ENCODE measurements around the gene CYP2A13.
"Not testable (repeated sequence)": the region's sequence is repeated elsewhere in the genome, so short reads cannot be mapped to it uniquely, and the experiment has no call there.

CYP2A13 gene

GRCh38 chr19:41088151-41088550, at the start of gene CYP2A13:
Gene CYP2A13, plus strand, starts transcription at chr19:41088451. Its CDS starts 21 bp downstream, at chr19:41088472.
- DNase-seq (ENCODE audit: low read depth, low spot score) = no peak

DNA sequence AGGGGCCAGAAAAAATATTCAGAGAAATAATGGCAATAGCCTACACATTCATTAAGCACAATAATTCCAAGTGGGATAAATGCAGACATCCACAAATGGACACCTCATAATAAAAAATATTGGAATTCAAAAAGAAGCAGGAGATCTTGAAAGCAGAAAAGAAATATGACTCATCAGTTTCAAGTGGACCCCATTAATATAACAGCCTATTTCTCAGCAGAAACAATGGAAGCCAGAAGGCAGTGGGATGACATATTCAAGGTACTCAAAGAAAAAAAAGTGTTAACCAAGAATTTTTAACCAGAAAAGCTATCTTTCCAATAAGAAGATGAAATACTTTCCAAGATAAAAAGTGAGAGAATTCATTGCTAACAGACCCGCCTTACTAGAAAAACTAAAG, 48.4 kb upstream of the CYP2A13 start:
- no peak for DNase-seq (ENCODE audit: low read depth, low spot score)

DNA sequence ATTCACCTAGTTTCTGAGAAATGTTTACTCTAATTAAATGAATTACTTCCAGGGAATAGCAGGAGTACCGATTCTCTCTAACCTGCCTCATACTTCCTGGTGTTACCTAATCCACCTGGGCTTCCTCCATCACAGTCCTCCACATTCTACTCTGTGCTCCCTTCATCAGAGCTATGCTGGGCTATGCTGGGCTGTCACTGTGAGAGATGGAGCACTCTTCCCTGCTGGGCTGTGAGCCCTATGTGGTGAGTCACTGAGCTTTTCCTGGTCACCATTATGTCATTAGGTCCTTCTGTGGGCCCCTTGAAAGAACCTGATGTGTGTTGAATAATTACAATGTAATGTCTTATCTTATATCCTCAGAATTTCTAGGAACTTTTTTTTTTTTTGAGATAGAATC, 43.2 kb upstream of the CYP2A13 start:
- not testable (repeated sequence) for DNase-seq (ENCODE audit: low read depth, low spot score)

- no peak for DNase-seq (ENCODE audit: low read depth, low spot score)
These were observed 37.8 kb upstream of the CYP2A13 start for GRCh38 chr19:41050426-41050825.

DNA sequence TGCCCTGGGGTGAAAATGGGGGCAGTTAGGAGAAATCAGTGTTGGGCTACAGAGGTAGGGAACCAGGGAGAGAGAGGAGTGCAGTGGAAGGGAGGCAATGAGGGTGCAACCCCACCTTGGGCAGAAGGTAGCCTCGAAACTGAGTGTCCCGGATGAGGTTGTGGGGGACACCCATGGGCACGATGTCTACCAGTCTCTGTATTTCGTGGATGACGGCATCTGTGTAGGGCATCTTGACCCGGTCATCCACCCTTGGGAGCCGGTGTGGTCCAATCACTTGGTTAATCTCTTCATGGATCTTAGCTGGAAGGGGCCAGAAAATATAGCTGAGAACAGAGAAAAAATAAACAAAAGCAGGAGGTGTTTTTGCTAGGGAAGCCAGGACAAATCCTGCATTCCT, 36.1 kb upstream of the CYP2A13 start:
- DNase-seq (ENCODE audit: low read depth, low spot score) = not testable (repeated sequence)

- not testable (repeated sequence) for DNase-seq (ENCODE audit: low read depth, low spot score)
These were observed 34.9 kb upstream of the CYP2A13 start for GRCh38 chr19:41053331-41053730.

DNA sequence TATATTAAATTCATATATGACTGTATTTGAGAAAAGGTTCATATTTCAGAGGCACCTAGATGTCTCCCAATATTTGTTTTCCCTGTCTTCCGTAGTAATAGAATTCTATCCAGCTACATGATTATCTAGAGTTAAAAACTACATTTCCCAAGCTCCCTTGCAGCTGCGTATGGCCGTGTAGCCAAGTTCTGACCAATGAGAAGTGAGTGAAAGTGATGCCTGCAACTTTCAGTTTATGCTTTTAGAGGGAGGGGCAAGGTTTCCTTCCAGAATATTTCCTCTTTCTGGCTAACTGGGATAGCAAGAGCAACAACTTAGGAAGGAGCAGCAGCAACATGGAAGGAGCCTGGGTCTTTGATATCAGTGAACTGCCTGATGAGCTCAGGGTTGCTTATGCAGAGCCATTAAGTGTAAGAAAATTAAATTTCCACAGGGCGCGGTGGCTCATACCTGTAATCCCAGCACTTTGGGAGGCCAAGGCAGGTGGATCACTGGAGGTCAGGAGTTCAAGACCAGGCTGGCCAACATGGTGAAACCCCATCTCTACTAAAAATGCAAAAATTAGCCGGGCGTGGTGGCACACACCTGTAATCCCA, 23.2 kb upstream of the CYP2A13 start:
- no peak for DNase-seq (ENCODE audit: low read depth, low spot score)

GRCh38 chr19:41076286-41076685, 12.0 kb upstream of the CYP2A13 start:
- DNase-seq (ENCODE audit: low read depth, low spot score) = no peak

- no peak for DNase-seq (ENCODE audit: low read depth, low spot score)
These were observed 4.7 kb upstream of the CYP2A13 start for GRCh38 chr19:41083516-41083915.

DNA sequence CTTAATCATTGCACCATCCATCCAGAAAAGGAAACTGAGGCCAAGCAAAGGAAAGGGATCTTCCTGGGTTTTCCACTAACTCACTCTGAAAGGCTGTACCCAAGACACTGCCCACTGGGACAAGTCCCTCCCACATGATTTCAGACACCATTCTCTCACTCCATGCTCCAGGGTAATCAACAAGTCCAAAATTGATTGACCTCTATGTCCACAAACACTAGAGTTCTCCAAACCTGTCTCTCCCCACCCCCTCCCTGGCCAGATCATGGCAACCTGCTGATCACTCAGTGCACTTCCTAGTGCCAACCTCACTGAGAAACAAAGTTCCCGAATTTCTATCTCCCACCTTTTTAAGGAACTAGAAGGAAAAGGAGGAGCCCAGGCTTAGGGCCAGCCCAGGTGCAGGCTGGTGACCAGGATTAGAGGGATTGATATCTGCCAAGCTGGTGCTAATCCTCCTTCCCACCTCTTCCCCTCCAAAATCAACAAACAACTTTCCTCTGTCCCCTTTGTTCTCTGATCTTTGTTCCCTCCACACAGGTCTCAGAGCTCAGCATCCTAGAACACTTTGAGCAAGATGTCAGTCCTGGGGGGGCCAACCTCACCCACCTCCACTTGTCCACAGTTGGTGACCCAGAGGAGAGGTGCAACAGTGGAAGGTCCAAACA, 2.4 kb upstream of the CYP2A13 start:
- no peak for DNase-seq (ENCODE audit: low read depth, low spot score)

- no peak for DNase-seq (ENCODE audit: low read depth, low spot score)
These were observed 1.7 kb downstream of the CYP2A13 start for GRCh38 chr19:41089959-41090358.

- DNase-seq (ENCODE audit: low read depth, low spot score) = no peak
These were observed 7.5 kb downstream of the CYP2A13 start for GRCh38 chr19:41095703-41096102.

DNA sequence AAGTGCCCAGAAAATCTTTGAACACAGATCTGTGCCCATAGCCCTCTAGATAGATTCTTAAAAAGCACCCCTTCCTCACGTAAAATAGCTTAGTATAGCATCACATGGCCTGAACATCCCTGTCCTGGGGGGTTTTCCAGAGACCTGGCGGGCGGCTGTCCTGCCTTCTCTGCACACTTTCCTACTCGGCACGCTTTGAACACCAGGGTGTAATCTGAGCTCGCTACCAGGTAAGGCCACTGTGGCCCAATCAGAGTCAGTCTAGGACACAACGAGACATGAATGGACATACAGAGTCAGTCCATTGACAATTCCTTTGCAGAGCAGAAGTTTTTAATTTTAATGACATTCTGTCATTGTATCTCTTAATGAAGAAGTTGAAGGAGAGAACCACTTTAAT, 8.1 kb downstream of the CYP2A13 start:
- DNase-seq (ENCODE audit: low read depth, low spot score) = no peak

DNA sequence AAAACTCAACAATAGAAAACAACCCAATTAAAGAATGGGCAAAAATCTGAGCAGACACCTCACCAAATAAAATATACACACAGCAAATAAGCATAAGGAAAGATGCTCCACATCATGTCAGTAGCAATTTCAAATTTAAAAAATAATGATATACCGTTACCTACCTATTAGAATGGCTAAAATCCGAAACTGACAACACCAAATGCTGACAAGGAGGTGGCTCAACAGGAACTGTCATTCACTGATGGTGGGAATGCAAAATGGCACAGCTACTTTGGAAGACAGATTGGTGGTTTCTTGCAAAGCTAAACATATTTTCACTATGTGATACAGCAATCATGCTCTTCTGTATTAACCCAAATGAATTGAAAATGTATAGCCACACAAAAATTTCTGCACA, 9.1 kb downstream of the CYP2A13 start:
- no peak for DNase-seq (ENCODE audit: low read depth, low spot score)

DNA sequence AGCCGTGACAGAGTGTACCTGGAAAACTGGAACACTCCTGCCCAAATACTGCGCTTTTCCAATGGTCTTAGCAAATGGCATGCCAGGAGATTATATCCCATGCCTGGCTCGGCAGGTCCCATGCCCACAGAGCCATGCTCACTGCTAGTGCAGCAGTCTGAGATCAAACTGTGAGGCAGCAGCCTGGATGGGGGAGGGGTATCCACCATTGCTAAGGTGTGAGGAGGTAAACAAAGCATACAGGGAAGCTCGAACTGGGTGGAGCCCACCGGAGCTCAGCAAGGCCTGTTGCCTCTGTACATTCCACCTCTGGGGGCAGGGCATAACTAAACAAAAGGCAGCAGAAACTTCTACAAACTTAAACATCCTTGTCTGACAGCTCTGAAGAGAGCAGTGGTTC, 10.5 kb downstream of the CYP2A13 start:
- no peak for DNase-seq (ENCODE audit: low read depth, low spot score)

DNA sequence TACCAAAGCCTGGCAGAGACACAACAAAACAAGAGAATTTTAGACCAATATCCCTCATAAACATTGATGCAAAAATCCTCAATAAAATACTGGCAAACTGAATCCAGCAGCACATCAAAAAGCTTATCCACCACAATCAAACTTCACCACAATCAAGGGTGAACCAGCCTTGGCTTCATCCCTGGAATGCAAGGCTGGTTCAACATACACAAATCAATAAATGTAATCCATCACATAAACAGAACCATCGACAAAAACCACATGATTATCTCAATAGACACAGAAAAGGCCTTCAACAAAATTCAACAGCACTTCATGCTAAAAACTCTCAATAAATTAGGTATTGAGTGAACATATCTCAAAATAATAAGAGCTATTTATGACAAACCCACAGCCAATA, 14.0 kb downstream of the CYP2A13 start:
- DNase-seq (ENCODE audit: low read depth, low spot score) = not testable (repeated sequence)

GRCh38 chr19:41106177-41106576, 17.9 kb downstream of the CYP2A13 start:
- no peak for DNase-seq (ENCODE audit: low read depth, low spot score)

DNA sequence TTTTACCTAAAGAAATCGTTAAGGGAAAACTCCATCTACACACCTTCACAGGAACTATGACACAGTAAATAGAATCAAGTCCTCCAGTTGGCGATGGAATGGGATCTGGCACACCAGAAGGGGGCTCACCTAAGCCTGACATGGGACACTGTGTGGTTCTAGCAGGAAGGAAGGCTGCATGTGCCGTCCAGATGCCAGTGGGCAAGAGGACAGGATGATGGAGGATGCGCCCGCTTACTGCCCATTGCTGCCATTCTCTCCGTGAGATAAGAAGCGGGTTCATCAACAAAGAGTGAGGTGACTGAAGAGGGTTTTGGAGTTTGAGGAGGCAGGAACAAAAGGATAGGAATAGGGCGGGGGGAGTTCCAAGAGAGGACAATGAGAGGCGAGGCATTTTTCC, 23.0 kb downstream of the CYP2A13 start:
- no peak for DNase-seq (ENCODE audit: low read depth, low spot score)

GRCh38 chr19:41111750-41112295, 23.6 kb downstream of the CYP2A13 start:
- no peak for DNase-seq (ENCODE audit: low read depth, low spot score)

- DNase-seq (ENCODE audit: low read depth, low spot score) = no peak
These were observed 24.6 kb downstream of the CYP2A13 start for GRCh38 chr19:41112728-41113290.

DNA sequence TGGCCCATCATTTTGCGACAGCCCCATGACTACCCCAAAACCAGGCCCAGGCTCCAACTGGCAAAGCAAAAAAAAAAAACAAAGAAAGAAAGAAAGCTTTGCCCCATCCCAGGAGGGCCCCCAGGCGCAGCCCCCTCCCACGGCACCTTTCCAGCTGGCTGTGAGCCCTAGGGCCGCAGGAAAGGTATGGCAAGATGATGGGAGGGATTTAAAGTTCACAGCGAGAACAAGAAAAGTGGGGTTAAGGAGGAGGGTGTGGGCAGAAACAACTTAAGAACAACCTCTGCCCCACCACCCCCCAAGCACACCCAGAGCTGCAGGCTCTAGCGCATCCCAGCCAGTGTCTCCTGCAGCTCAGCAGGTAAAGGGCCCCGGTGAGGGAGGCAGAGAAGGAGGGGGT, 25.9 kb downstream of the CYP2A13 start, which contains the start of gene CYP2F1:
TSS of gene CYP2F1 (plus strand) at position 301 of the 400 bp plus-strand sequence. CDS start 1,757 bp downstream, outside the sequence.
- no peak for DNase-seq (ENCODE audit: low read depth, low spot score)

DNA sequence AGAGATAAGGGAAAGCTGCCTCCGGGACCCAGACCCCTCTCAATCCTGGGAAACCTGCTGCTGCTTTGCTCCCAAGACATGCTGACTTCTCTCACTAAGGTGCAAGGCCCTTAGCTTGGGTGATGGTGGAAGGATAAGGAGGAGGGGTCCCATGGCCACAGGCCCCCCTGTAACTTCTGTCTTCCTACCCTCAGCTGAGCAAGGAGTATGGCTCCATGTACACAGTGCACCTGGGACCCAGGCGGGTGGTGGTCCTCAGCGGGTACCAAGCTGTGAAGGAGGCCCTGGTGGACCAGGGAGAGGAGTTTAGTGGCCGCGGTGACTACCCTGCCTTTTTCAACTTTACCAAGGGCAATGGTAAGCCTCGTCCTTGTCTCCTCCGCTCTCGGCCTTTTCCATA, 28.0 kb downstream of the CYP2A13 start:
- DNase-seq (ENCODE audit: low read depth, low spot score) = no peak

Data from activated naive CD8-positive, alpha-beta T cell treated with anti-CD3 and anti-CD28 coated beads, Interleukin-2, amount 50 U/mL, for 16 hours (primary cell).